GM21390 (cell line): ENCODE results near the gene ASTN1.

Experiments used
- ATAC-seq: cut with Tn5 transposase; IDR thresholded peaks from one replicate; pipeline ENCODE4 v1.9.1; 2021; ENCODE audit not compliant: unreplicated experiment

The ASTN1 gene

GRCh38 chr1:176885341-176885740, 279.2 kb downstream of the ASTN1 start:
- ATAC-seq, result no peak

GRCh38 chr1:176884911-176885310, 279.6 kb downstream of the ASTN1 start:
- no peak for ATAC-seq

- ATAC-seq, result no peak
Measured at GRCh38 chr1:176884286-176884685, 280.2 kb downstream of the ASTN1 start.

GRCh38 chr1:176880955-176881595, 283.4 kb downstream of the ASTN1 start:
- ATAC-seq, result peak; percentile 78

GRCh38 chr1:176879784-176880620, 284.5 kb downstream of the ASTN1 start:
- no peak for ATAC-seq

- ATAC-seq, result no peak
Measured at GRCh38 chr1:176878750-176879536, 285.6 kb downstream of the ASTN1 start.

GRCh38 chr1:176877557-176877956, 287.0 kb downstream of the ASTN1 start:
- no peak for ATAC-seq

GRCh38 chr1:176876966-176877515, 287.5 kb downstream of the ASTN1 start:
- no peak for ATAC-seq

GRCh38 chr1:176869577-176869976, 294.9 kb downstream of the ASTN1 start:
- ATAC-seq, result no peak

- ATAC-seq, result no peak
Measured at GRCh38 chr1:176866011-176866714, 298.3 kb downstream of the ASTN1 start.

- no peak for ATAC-seq
Measured at GRCh38 chr1:176864211-176864610, 300.3 kb downstream of the ASTN1 start.

- no peak for ATAC-seq
Measured at GRCh38 chr1:176863613-176864012, 300.9 kb downstream of the ASTN1 start.

- ATAC-seq, result no peak
Measured at GRCh38 chr1:176858433-176858916, 306.0 kb downstream of the ASTN1 start.

- no peak for ATAC-seq
Measured at GRCh38 chr1:176857632-176858031, 306.9 kb downstream of the ASTN1 start.

- ATAC-seq, result no peak
Measured at GRCh38 chr1:176854758-176855745, 309.5 kb downstream of the ASTN1 start.

GRCh38 chr1:176854121-176854520, 310.4 kb downstream of the ASTN1 start:
- ATAC-seq, result no peak

GRCh38 chr1:176853503-176853902, 311.0 kb downstream of the ASTN1 start:
- ATAC-seq, result no peak

GRCh38 chr1:176852124-176852523, 312.4 kb downstream of the ASTN1 start:
- ATAC-seq, result no peak

GRCh38 chr1:176850871-176851270, 313.6 kb downstream of the ASTN1 start:
- no peak for ATAC-seq
